HEK293 (cell line): Measurements from ENCODE around the gene ATP2B3.

Source experiments
- CTCF ChIA-PET: fragments of 350-600 bp; formaldehyde crosslinking; extraction: SDS; loops from one replicate; lab custom pipeline; 2021; ENCODE audit warnings: antibody characterized with exemption; lab: Yijun Ruan, JAX
- POLR2A ChIA-PET: fragments of 300-600 bp; formaldehyde crosslinking; extraction: SDS; loops from one replicate; lab custom pipeline; 2020; ENCODE audit warnings: antibody characterized with exemption, inconsistent platforms; lab: Yijun Ruan, JAX
- H3K27ac ChIP-seq: fragments of 200-500 bp; sonication (Bioruptor generic); 2 replicates; pipeline ENCODE4 v1.5.1; 2014; ENCODE audit warnings: low read depth, low read length, control low read depth, inconsistent platforms; ENCODE audit errors: extremely low read depth
- H3K36me3 ChIP-seq, 2 experiments: fragments of 200-500 bp in 1 of 2; sonication (Bioruptor generic) in 1 of 2; 1 replicate in 1 of 2; 2 replicates in 1 of 2; pipeline ENCODE4 v1.5.1; 2014 to 2017; ENCODE audit warnings: inconsistent platforms in 2 of 2, low read length in 2 of 2; ENCODE audit not compliant: control insufficient read depth in 2 of 2, insufficient read depth in 1 of 2
- H3K4me1 ChIP-seq: fragments of 200-500 bp; sonication (Bioruptor generic); 2 replicates; pipeline ENCODE4 v1.5.1; 2014; ENCODE audit warnings: mild to moderate bottlenecking, low read length, inconsistent platforms; ENCODE audit not compliant: control insufficient read depth, insufficient read depth
- H3K4me3 ChIP-seq: 2 replicates; pipeline ENCODE4 v1.5.1; 2011; ENCODE audit warnings: low read depth, mild to moderate bottlenecking, control low read depth, low read length, moderate library complexity
- H3K9me3 ChIP-seq: fragments of 200-500 bp; sonication (Bioruptor generic); 2 replicates; pipeline ENCODE4 v1.5.1; 2014; ENCODE audit warnings: low read depth, low read length, inconsistent platforms; ENCODE audit not compliant: control insufficient read depth, insufficient read depth
- GLIS1 ChIP-seq: fragments of 450-650 bp; formaldehyde crosslinking; IDR thresholded peaks from 2 replicates; pipeline ENCODE4 v1.5.1; 2016; ENCODE audit warnings: missing biosample characterization, missing genetic modification characterization
- GLIS2 ChIP-seq: fragments of 450-650 bp; formaldehyde crosslinking; IDR thresholded peaks from 2 replicates; pipeline ENCODE4 v1.5.1; 2016; ENCODE audit warnings: missing biosample characterization, missing genetic modification characterization
- HOXC10 ChIP-seq: sonication (generic); formaldehyde crosslinking; IDR thresholded peaks from 2 replicates; pipeline ENCODE4 v1.8.1; 2023; ENCODE audit warnings: mild to moderate bottlenecking, missing genetic modification reagents
- KLF7 ChIP-seq: fragments of 450-650 bp; formaldehyde crosslinking; IDR thresholded peaks from 2 replicates; pipeline ENCODE4 v1.5.1; 2016; ENCODE audit warnings: missing biosample characterization, missing genetic modification characterization, borderline replicate concordance
- MYNN ChIP-seq: fragments of 450-650 bp; formaldehyde crosslinking; IDR thresholded peaks from 2 replicates; pipeline ENCODE4 v1.5.1; 2016; ENCODE audit warnings: missing biosample characterization, missing genetic modification characterization, borderline replicate concordance
- SALL2 ChIP-seq: fragments of 450-650 bp; formaldehyde crosslinking; IDR thresholded peaks from 2 replicates; pipeline ENCODE4 v1.5.0; 2017; ENCODE audit warnings: missing biosample characterization, mild to moderate bottlenecking, missing genetic modification characterization, borderline replicate concordance
- YY1 ChIP-seq: fragments of 450-650 bp; formaldehyde crosslinking; IDR thresholded peaks from 2 replicates; pipeline ENCODE4 v1.5.1; 2018; ENCODE audit warnings: missing biosample characterization, missing genetic modification characterization
- ZBTB1 ChIP-seq: fragments of 450-650 bp; formaldehyde crosslinking; IDR thresholded peaks from 2 replicates; pipeline ENCODE4 v1.5.1; 2016; ENCODE audit warnings: missing biosample characterization, missing genetic modification characterization
- ZBTB17 ChIP-seq: fragments of 450-650 bp; formaldehyde crosslinking; IDR thresholded peaks from 2 replicates; pipeline ENCODE4 v1.5.1; 2016; ENCODE audit warnings: missing biosample characterization, missing genetic modification characterization
- ZFP3 ChIP-seq: fragments of 450-650 bp; formaldehyde crosslinking; IDR thresholded peaks from 2 replicates; pipeline ENCODE4 v1.5.1; 2016; ENCODE audit warnings: low read depth, missing biosample characterization, missing genetic modification characterization
- ZNF121 ChIP-seq: fragments of 450-650 bp; formaldehyde crosslinking; IDR thresholded peaks from 2 replicates; pipeline ENCODE4 v1.5.1; 2016; ENCODE audit warnings: missing biosample characterization, missing genetic modification characterization
- ZNF211 ChIP-seq: fragments of 450-650 bp; formaldehyde crosslinking; IDR thresholded peaks from 2 replicates; pipeline ENCODE4 v1.5.1; 2016; ENCODE audit warnings: low read depth, missing biosample characterization, missing genetic modification characterization
- ZNF23 ChIP-seq: fragments of 450-650 bp; formaldehyde crosslinking; IDR thresholded peaks from 2 replicates; pipeline ENCODE4 v1.5.1; 2016; ENCODE audit warnings: missing biosample characterization, missing genetic modification characterization, borderline replicate concordance
- ZNF37A ChIP-seq: fragments of 450-650 bp; IDR thresholded peaks from 2 replicates; pipeline ENCODE4 v1.5.1; 2018; ENCODE audit warnings: missing biosample characterization, missing genetic modification characterization
- ZNF426 ChIP-seq: fragments of 450-650 bp; formaldehyde crosslinking; IDR thresholded peaks from 2 replicates; pipeline ENCODE4 v1.5.1; 2017; ENCODE audit warnings: missing biosample characterization, missing genetic modification characterization, mild to moderate bottlenecking, inconsistent platforms, moderate library complexity
- ZNF560 ChIP-seq: fragments of 450-650 bp; formaldehyde crosslinking; IDR thresholded peaks from 2 replicates; pipeline ENCODE4 v1.5.1; 2017; ENCODE audit warnings: missing biosample characterization, missing genetic modification characterization, borderline replicate concordance
- ZNF621 ChIP-seq: fragments of 450-650 bp; formaldehyde crosslinking; IDR thresholded peaks from 2 replicates; pipeline ENCODE4 v1.5.1; 2017; ENCODE audit warnings: missing biosample characterization, missing genetic modification characterization
- ZNF623 ChIP-seq: fragments of 450-650 bp; formaldehyde crosslinking; IDR thresholded peaks from 2 replicates; pipeline ENCODE4 v1.5.1; 2016; ENCODE audit warnings: missing biosample characterization, missing genetic modification characterization
- ZNF76 ChIP-seq: fragments of 450-650 bp; formaldehyde crosslinking; IDR thresholded peaks from 2 replicates; pipeline ENCODE4; 2016; ENCODE audit warnings: low read depth, missing biosample characterization, missing genetic modification characterization, borderline replicate concordance
- ZNF777 ChIP-seq: fragments of 450-650 bp; formaldehyde crosslinking; IDR thresholded peaks from 2 replicates; pipeline ENCODE4 v1.5.1; 2017; ENCODE audit warnings: missing biosample characterization, missing genetic modification characterization, borderline replicate concordance
- ZNF791 ChIP-seq: fragments of 450-650 bp; formaldehyde crosslinking; IDR thresholded peaks from 2 replicates; pipeline ENCODE4 v1.5.1; 2016; ENCODE audit warnings: missing biosample characterization, missing genetic modification characterization
- TF ChIP-seq, protein P1 (sequence below): fragments of 450-650 bp; formaldehyde crosslinking; IDR thresholded peaks from 2 replicates; pipeline ENCODE4 v1.5.1; 2016; ENCODE audit warnings: missing biosample characterization, missing genetic modification characterization
- TF ChIP-seq, protein P2 (sequence below): fragments of 450-650 bp; formaldehyde crosslinking; IDR thresholded peaks from 2 replicates; pipeline ENCODE4 v1.5.1; 2016; ENCODE audit warnings: missing biosample characterization, missing genetic modification characterization
- TF ChIP-seq, protein P3 (sequence below): fragments of 450-650 bp; formaldehyde crosslinking; IDR thresholded peaks from 2 replicates; pipeline ENCODE4 v1.5.1; 2016; ENCODE audit warnings: missing biosample characterization, missing genetic modification characterization, borderline replicate concordance
- TF ChIP-seq, protein P4 (sequence below): fragments of 450-650 bp; formaldehyde crosslinking; IDR thresholded peaks from 2 replicates; pipeline ENCODE4 v1.5.1; 2016; ENCODE audit warnings: missing biosample characterization, missing genetic modification characterization

The ATP2B3 gene

DNA sequence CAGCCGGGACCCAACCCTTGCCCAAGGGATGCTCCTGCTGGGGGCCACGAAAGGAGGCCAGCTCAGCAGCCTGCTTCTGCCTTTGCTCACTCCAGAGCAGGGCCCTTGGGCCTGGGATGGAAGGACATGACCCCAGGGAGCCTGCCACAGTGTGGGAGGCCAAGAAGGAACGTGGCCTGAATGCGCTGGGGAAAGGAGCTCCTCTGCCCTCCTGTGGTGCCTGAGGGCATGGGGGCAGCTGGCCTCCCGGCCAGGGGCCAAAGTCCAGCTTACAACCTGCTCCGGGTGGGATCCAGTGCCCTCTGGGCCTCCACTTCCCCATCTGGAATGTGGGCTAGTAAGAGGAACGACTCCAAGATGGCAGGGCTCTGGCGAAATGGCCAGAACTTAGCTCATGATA is 2.0 kb upstream of the ATP2B3 start:
- no peaks in the 10 kb centered on the region for H3K36me3 ChIP-seq
- ChIA-PET CTCF (interaction anchor here (0.6 to 2.1 kb wide), 4 partner anchors 9 to 64 kb away, joined by 3 to 11 read pairs (median 6); partner anchors contain the start of gene HAUS7), POLR2A (no interaction called here)
- TF ChIP-seq ZNF560 (tag by site-specific recombination) = no peak
- TF ChIP-seq GLIS2 = peak; percentile 33; the same call in 1 of the 2 replicates
- no peak for TF ChIP-seq MYNN
- no peak overlapping the region for H3K4me3 ChIP-seq
- H3K27ac ChIP-seq = no peak overlapping the region
- no peaks in the 10 kb centered on the region for H3K4me1 ChIP-seq
- no peaks in the 10 kb centered on the region for H3K9me3 ChIP-seq

DNA sequence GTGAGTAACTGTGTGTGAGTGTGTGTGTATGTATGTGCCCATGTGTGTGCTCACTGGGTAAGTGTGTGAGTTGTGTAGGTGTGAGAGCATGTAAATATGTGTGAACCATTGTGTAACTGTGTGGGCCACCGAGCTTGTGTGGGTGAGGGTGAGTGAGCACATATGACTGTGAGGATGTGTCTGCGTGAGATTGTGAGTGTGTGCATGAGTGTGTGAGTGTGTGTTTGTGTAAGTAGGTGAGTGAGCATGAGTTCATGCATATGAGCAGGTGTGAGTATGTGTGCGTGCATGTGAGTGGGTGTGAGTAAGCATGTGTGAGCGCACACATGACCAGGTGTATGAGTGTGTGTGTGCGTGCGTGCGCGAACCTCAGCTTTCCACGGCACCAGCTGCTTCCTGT is 1.4 kb upstream of the ATP2B3 start:
- Histone ChIP-seq H3K9me3 (no peaks in the 10 kb centered on the region), H3K4me1 (no peaks in the 10 kb centered on the region), H3K4me3 (no peak overlapping the region), H3K36me3 (no peaks in the 10 kb centered on the region), H3K27ac (no peak overlapping the region)
- POLR2A ChIA-PET = no interaction called here
- CTCF ChIA-PET = interaction anchor here (2.1 kb wide), 1 partner anchor 9 kb away, joined by 11 read pairs; no protein-coding TSS in a partner anchor
- TF ChIP-seq ZNF121 (no peak), KLF7 (tag by site-specific recombination) (no peak), HOXC10 (CRISPR knock-in tag) (no peak), ZNF426 (tag by site-specific recombination) (no peak), ZFP3 (tag by site-specific recombination) (no peak), GLIS1 (tag by site-specific recombination) (no peak), ZNF76 (tag by site-specific recombination) (no peak), ZNF777 (tag by site-specific recombination) (no peak), ZNF211 (no peak), ZNF623 (tag by site-specific recombination) (no peak), ZNF791 (tag by site-specific recombination) (no peak), YY1 (tag by site-specific recombination) (no peak), ZBTB1 (tag by site-specific recombination) (no peak), ZNF560 (tag by site-specific recombination) (no peak), ZBTB17 (tag by site-specific recombination) (no peak), SALL2 (tag by site-specific recombination) (0 out of 2 replicates have a peak, but pooled peaks have one; percentile 54), ZNF37A (no peak), ZNF23 (tag by site-specific recombination) (no peak), ZNF621 (tag by site-specific recombination) (no peak)
- TF ChIP-seq, protein P1, sequence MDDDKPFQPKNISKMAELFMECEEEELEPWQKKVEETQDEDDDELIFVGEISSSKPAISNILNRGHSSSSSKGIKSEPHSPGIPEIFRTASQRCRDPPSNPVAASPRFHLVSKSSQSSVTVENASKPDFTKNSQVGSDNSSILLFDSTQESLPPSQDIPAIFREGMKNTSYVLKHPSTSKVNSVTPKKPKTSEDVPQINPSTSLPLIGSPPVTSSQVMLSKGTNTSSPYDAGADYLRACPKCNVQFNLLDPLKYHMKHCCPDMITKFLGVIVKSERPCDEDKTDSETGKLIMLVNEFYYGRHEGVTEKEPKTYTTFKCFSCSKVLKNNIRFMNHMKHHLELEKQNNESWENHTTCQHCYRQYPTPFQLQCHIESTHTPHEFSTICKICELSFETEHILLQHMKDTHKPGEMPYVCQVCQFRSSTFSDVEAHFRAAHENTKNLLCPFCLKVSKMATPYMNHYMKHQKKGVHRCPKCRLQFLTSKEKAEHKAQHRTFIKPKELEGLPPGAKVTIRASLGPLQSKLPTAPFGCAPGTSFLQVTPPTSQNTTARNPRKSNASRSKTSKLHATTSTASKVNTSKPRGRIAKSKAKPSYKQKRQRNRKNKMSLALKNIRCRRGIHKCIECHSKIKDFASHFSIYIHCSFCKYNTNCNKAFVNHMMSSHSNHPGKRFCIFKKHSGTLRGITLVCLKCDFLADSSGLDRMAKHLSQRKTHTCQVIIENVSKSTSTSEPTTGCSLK (tag by site-specific recombination) = no peak
- TF ChIP-seq, protein P2, sequence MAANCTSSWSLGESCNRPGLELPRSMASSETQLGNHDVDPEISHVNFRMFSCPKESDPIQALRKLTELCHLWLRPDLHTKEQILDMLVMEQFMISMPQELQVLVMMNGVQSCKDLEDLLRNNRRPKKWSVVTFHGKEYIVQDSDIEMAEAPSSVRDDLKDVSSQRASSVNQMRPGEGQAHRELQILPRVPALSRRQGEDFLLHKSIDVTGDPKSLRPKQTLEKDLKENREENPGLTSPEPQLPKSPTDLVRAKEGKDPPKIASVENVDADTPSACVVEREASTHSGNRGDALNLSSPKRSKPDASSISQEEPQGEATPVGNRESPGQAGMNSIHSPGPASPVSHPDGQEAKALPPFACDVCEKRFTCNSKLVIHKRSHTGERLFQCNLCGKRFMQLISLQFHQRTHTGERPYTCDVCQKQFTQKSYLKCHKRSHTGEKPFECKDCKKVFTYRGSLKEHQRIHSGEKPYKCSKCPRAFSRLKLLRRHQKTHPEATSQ (tag by site-specific recombination) = no peak
- TF ChIP-seq, protein P3, sequence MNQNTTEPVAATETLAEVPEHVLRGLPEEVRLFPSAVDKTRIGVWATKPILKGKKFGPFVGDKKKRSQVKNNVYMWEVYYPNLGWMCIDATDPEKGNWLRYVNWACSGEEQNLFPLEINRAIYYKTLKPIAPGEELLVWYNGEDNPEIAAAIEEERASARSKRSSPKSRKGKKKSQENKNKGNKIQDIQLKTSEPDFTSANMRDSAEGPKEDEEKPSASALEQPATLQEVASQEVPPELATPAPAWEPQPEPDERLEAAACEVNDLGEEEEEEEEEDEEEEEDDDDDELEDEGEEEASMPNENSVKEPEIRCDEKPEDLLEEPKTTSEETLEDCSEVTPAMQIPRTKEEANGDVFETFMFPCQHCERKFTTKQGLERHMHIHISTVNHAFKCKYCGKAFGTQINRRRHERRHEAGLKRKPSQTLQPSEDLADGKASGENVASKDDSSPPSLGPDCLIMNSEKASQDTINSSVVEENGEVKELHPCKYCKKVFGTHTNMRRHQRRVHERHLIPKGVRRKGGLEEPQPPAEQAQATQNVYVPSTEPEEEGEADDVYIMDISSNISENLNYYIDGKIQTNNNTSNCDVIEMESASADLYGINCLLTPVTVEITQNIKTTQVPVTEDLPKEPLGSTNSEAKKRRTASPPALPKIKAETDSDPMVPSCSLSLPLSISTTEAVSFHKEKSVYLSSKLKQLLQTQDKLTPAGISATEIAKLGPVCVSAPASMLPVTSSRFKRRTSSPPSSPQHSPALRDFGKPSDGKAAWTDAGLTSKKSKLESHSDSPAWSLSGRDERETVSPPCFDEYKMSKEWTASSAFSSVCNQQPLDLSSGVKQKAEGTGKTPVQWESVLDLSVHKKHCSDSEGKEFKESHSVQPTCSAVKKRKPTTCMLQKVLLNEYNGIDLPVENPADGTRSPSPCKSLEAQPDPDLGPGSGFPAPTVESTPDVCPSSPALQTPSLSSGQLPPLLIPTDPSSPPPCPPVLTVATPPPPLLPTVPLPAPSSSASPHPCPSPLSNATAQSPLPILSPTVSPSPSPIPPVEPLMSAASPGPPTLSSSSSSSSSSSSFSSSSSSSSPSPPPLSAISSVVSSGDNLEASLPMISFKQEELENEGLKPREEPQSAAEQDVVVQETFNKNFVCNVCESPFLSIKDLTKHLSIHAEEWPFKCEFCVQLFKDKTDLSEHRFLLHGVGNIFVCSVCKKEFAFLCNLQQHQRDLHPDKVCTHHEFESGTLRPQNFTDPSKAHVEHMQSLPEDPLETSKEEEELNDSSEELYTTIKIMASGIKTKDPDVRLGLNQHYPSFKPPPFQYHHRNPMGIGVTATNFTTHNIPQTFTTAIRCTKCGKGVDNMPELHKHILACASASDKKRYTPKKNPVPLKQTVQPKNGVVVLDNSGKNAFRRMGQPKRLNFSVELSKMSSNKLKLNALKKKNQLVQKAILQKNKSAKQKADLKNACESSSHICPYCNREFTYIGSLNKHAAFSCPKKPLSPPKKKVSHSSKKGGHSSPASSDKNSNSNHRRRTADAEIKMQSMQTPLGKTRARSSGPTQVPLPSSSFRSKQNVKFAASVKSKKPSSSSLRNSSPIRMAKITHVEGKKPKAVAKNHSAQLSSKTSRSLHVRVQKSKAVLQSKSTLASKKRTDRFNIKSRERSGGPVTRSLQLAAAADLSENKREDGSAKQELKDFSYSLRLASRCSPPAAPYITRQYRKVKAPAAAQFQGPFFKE (tag by site-specific recombination) = no peak
- TF ChIP-seq, protein P4, sequence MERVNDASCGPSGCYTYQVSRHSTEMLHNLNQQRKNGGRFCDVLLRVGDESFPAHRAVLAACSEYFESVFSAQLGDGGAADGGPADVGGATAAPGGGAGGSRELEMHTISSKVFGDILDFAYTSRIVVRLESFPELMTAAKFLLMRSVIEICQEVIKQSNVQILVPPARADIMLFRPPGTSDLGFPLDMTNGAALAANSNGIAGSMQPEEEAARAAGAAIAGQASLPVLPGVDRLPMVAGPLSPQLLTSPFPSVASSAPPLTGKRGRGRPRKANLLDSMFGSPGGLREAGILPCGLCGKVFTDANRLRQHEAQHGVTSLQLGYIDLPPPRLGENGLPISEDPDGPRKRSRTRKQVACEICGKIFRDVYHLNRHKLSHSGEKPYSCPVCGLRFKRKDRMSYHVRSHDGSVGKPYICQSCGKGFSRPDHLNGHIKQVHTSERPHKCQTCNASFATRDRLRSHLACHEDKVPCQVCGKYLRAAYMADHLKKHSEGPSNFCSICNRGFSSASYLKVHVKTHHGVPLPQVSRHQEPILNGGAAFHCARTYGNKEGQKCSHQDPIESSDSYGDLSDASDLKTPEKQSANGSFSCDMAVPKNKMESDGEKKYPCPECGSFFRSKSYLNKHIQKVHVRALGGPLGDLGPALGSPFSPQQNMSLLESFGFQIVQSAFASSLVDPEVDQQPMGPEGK (tag by site-specific recombination) = no peak
